KG1 (cell line): ENCODE results near the gene LY86.

Experiments used
- DNase-seq: peaks from one replicate; lab custom pipeline; 2025; lab: John Stamatoyannopoulos, UW

LY86 gene

GRCh38 chr6:6682225-6682624 lies 93.7 kb downstream of the LY86 start:
- DNase-seq, result no peak

GRCh38 chr6:6683969-6684833 lies 95.7 kb downstream of the LY86 start:
- no peak for DNase-seq

GRCh38 chr6:6685249-6686040 lies 96.9 kb downstream of the LY86 start:
- no peak for DNase-seq

GRCh38 chr6:6686176-6686575 lies 97.7 kb downstream of the LY86 start:
- DNase-seq, result no peak

- no peak for DNase-seq
Observed at GRCh38 chr6:6686748-6687601, 98.5 kb downstream of the LY86 start.

- no peak for DNase-seq
Observed at GRCh38 chr6:6688283-6688682, 99.8 kb downstream of the LY86 start.

- no peak for DNase-seq
Observed at GRCh38 chr6:6688951-6689350, 100.4 kb downstream of the LY86 start.

GRCh38 chr6:6689400-6690143 lies 101.1 kb downstream of the LY86 start:
- DNase-seq, result no peak

GRCh38 chr6:6690144-6690483 lies 101.6 kb downstream of the LY86 start:
- DNase-seq, result no peak

GRCh38 chr6:6694368-6694780 lies 105.9 kb downstream of the LY86 start:
- no peak for DNase-seq

- DNase-seq, result no peak
Observed at GRCh38 chr6:6694825-6695624, 106.5 kb downstream of the LY86 start.

- no peak for DNase-seq
Observed at GRCh38 chr6:6695625-6696276, 107.2 kb downstream of the LY86 start.

GRCh38 chr6:6696867-6697531 lies 108.5 kb downstream of the LY86 start:
- DNase-seq, result peak; percentile 45

GRCh38 chr6:6697620-6698019 lies 109.1 kb downstream of the LY86 start:
- DNase-seq, result no peak

GRCh38 chr6:6699741-6700367 lies 111.3 kb downstream of the LY86 start:
- no peak for DNase-seq

- DNase-seq, result no peak
Observed at GRCh38 chr6:6700407-6701270, 112.1 kb downstream of the LY86 start.

- DNase-seq, result no peak
Observed at GRCh38 chr6:6701864-6702263, 113.3 kb downstream of the LY86 start.

GRCh38 chr6:6703699-6704098 lies 115.2 kb downstream of the LY86 start:
- no peak for DNase-seq
